GM23338 (cell line): ENCODE data around the gene REV3L. TPM values are rescaled to one million over a fixed set of nuclear protein-coding genes. Genes with fewer than 3 reads are reported as not detected.

ENCODE experiments used
- ATAC-seq: fragments of 200-7000 bp; cut with Tn5 transposase; 3 replicates; pipeline ENCODE4 v1.9.1; 2020
- DNase-seq: peaks from one replicate; pipeline ENCODE4 v3.0.0-alpha.2; 2015; ENCODE audit warnings: low spot score
- H2AFZ ChIP-seq: fragments of 200-600 bp; sonication (generic); 2 replicates; pipeline ENCODE4 v1.8.0; 2016; ENCODE audit warnings: antibody characterized with exemption, mild to moderate bottlenecking, moderate library complexity
- H3F3A ChIP-seq: fragments of 200-600 bp; sonication (generic); replicated peaks from 2 replicates; pipeline ENCODE4 v1.8.0; 2017; ENCODE audit warnings: antibody characterized with exemption, mixed run types, low read depth
- H3K27ac ChIP-seq: fragments of 200-600 bp; sonication (generic); 2 replicates; pipeline ENCODE4 v1.6.1; 2016; ENCODE audit warnings: low read depth
- H3K27me3 ChIP-seq: fragments of 200-600 bp; sonication (generic); 2 replicates; pipeline ENCODE4 v1.8.0; 2016; ENCODE audit warnings: mild to moderate bottlenecking, mixed run types, moderate library complexity; ENCODE audit not compliant: insufficient read depth
- H3K36me3 ChIP-seq: fragments of 200-600 bp; sonication (generic); 2 replicates; pipeline ENCODE4 v1.8.0; 2016; ENCODE audit warnings: mild to moderate bottlenecking; ENCODE audit not compliant: insufficient read depth
- H3K4me1 ChIP-seq: fragments of 200-600 bp; sonication (generic); 2 replicates; pipeline ENCODE4 v1.8.0; 2016; ENCODE audit warnings: mild to moderate bottlenecking, moderate library complexity; ENCODE audit not compliant: insufficient read depth
- H3K4me2 ChIP-seq: fragments of 200-600 bp; sonication (generic); 2 replicates; pipeline ENCODE4 v1.7.1; 2017; ENCODE audit warnings: mixed run types
- H3K4me3 ChIP-seq: fragments of 200-600 bp; sonication (generic); 2 replicates; pipeline ENCODE4 v1.6.1; 2016; ENCODE audit warnings: mixed run types
- H3K79me2 ChIP-seq: fragments of 200-600 bp; sonication (generic); replicated peaks from 2 replicates; pipeline ENCODE4 v1.8.0; 2017; ENCODE audit warnings: mild to moderate bottlenecking; ENCODE audit not compliant: insufficient read depth
- H3K9me2 ChIP-seq: fragments of 200-600 bp; sonication (generic); 2 replicates; pipeline ENCODE4 v1.8.0; 2017; ENCODE audit not compliant: insufficient read depth
- H4K20me1 ChIP-seq: fragments of 200-600 bp; sonication (generic); replicated peaks from 2 replicates; pipeline ENCODE4 v1.8.0; 2017; ENCODE audit warnings: mild to moderate bottlenecking; ENCODE audit not compliant: insufficient read depth
- H3K27ac Mint-ChIP-seq: 2 replicates; pipeline ENCODE4 v1.8.0; 2020; ENCODE audit warnings: inconsistent platforms, mild to moderate bottlenecking, moderate library complexity, mixed read lengths
- H3K27me3 Mint-ChIP-seq: 3 replicates; pipeline ENCODE4 v1.8.0; 2022; ENCODE audit warnings: low read depth, mild to moderate bottlenecking, moderate library complexity, mixed read lengths, inconsistent platforms; ENCODE audit not compliant: insufficient read depth, poor library complexity
- H3K36me3 Mint-ChIP-seq: 3 replicates; pipeline ENCODE4 v1.8.0; 2021; ENCODE audit warnings: low read depth, mild to moderate bottlenecking, inconsistent platforms, moderate library complexity, mixed read lengths
- H3K4me1 Mint-ChIP-seq: 3 replicates; pipeline ENCODE4 v1.8.0; 2020; ENCODE audit warnings: mild to moderate bottlenecking, inconsistent platforms, mixed read lengths
- H3K4me3 Mint-ChIP-seq: 3 replicates; pipeline ENCODE4 v1.8.0; 2021; ENCODE audit warnings: moderate library complexity, mild to moderate bottlenecking, inconsistent platforms, mixed read lengths
- H3K9me3 Mint-ChIP-seq: 3 replicates; pipeline ENCODE4 v1.8.0; 2020; ENCODE audit warnings: moderate library complexity, mild to moderate bottlenecking, inconsistent platforms, mixed read lengths
- CREB1 ChIP-seq: fragments of 250-450 bp; sonication (Bioruptor Pico); IDR thresholded peaks from 2 replicates; pipeline ENCODE4 v1.5.0; 2020; ENCODE audit warnings: low read depth, mild to moderate bottlenecking, moderate library complexity
- ETS1 ChIP-seq: IDR thresholded peaks from 2 replicates; pipeline ENCODE4 v1.6.1; 2016; ENCODE audit warnings: antibody characterized with exemption
- EZH2phosphoT487 ChIP-seq: fragments of 200-600 bp; sonication (generic); IDR thresholded peaks from one replicate; pipeline ENCODE4 v1.8.1; 2018; ENCODE audit warnings: antibody characterized with exemption; ENCODE audit not compliant: unreplicated experiment
- NANOG ChIP-seq: IDR thresholded peaks from 2 replicates; pipeline ENCODE4 v1.6.1; 2016; ENCODE audit warnings: antibody characterized with exemption, borderline replicate concordance
- POLR2AphosphoS5 ChIP-seq: IDR thresholded peaks from 2 replicates; pipeline ENCODE4 v1.6.1; 2016; ENCODE audit warnings: antibody characterized with exemption, low read depth
- ZNF114 ChIP-seq: fragments of 250-450 bp; sonication (Bioruptor Pico); IDR thresholded peaks from 2 replicates; pipeline ENCODE4 v1.5.0; 2020; ENCODE audit warnings: mild to moderate bottlenecking, moderate library complexity
- ZNF331 ChIP-seq: fragments of 250-450 bp; sonication (Bioruptor Pico); IDR thresholded peaks from 2 replicates; pipeline ENCODE4 v1.5.0; 2020; ENCODE audit warnings: low read depth, mild to moderate bottlenecking, moderate library complexity
- polyA plus RNA-seq: library from polyadenylated mRNA; unstranded; fragments of >200 nt; fragmentation: Nextera tagmentation; extraction: Ambion mirVana; gene quantifications from 2 replicates; pipeline ENCODE4 v1.2.1, GENCODE V29; 2016
- total RNA-seq: library from RNA; depleted of rRNA; stranded (reverse); fragments of >200 nt; shearing (Covaris generic); gene quantifications from 2 replicates; pipeline ENCODE4 v1.2.3, GENCODE V29; 2014
- TF ChIP-seq, protein P1 (sequence below): fragments of 250-450 bp; sonication (Bioruptor Pico); IDR thresholded peaks from 2 replicates; pipeline ENCODE4 v1.5.0; 2020; ENCODE audit warnings: mild to moderate bottlenecking, moderate library complexity
- TF ChIP-seq, protein P2 (sequence below), 2 experiments: fragments of 200-600 bp in 1 of 2; sonication (generic) in 1 of 2; conservative IDR thresholded peaks; 2 replicates each; pipeline versions ENCODE4 v1.5.1 to v1.6.1; 2016 to 2017; ENCODE audit warnings: antibody characterized with exemption in 2 of 2, low read depth in 2 of 2, mild to moderate bottlenecking in 2 of 2, moderate library complexity in 1 of 2
- TF ChIP-seq, protein P3 (sequence below): IDR thresholded peaks from one replicate; pipeline ENCODE4 v1.6.1; 2018; ENCODE audit warnings: antibody characterized with exemption; ENCODE audit not compliant: unreplicated experiment

Gene REV3L
- total and polyA plus RNA-seq, 2 experiments from 2014 or later: 8.3 to 13.1 TPM

DNA sequence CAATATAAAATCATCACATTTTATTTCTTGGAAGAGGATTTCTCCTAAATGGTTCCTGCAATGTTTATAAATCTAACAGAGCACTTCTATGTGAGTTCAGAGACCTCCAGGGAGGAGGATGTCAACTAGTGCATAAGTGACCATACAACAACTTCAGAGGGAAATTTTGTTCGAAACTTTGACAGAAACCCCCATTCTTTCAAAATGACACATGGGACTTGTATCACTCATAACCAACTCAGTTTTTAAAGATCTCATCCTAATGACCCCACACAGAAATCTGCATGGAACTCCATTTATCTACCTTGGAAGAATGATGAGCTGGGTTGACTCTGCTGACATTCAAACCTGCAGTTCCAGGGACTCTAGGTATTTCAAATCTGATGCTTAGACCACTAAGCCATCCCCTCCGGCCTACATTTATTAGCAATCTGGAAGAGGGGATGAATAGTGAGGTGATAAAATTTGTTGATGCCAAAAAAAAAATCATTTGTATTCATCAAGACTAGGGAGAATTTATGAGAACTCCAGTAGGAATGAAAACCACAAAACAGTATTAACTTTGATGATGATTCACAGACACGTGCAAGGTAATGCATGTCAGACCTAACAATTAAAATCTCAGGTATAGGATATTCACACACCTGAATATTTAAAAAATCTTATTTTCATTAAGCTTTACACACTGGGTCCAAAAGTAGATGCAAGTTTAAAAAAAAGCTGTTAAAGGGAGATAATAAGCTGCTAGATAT lies 153.0 kb downstream of the REV3L start (continued):
- no peak for TF ChIP-seq ETS1
- no peak for TF ChIP-seq EZH2phosphoT487
- TF ChIP-seq CREB1 (CRISPR knock-in tag): no peak

DNA sequence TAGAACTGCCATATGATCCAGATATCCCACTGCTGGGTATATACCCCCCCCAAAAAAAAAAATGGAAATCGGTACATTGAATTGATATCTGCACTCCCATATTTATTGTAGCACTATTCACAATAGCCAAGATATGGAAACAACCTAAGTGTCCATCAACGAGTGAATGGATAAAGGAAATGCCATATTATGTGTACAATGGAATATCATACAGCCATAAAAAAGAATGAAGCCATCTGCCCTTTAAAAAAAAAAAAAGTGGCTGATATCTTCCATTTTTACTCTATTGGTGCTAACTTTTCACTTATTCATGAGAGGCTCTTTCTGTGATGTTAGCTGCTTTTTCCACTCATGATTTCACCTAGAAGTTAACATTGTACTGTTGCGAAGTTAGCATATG lies 156.5 kb downstream of the REV3L start:
- Histone ChIP-seq H3K36me3 (no peaks in the 10 kb centered on the region), H3K9me2 (no peaks in the 10 kb centered on the region), H3K27ac (no peak overlapping the region), H3K4me2 (no peak overlapping the region), H3F3A (no peaks in the 10 kb centered on the region), H3K79me2 (no peaks in the 10 kb centered on the region), H3K4me1 (no peaks in the 10 kb centered on the region), H3K4me3 (no peak overlapping the region), H2AFZ (no peak overlapping the region), H4K20me1 (no peaks in the 10 kb centered on the region), H3K27me3 (no peaks in the 10 kb centered on the region)
- Mint-ChIP-seq H3K4me3 (no peak overlapping the region), H3K4me1 (no peaks in the 10 kb centered on the region), H3K36me3 (peaks cover 3% of the 10 kb centered on the region; the same call in 1 of the 3 replicates), H3K27me3 (no peaks in the 10 kb centered on the region), H3K9me3 (no peaks in the 10 kb centered on the region), H3K27ac (no peak overlapping the region)
- ATAC-seq (no peak), DNase-seq (no peak)
- TF ChIP-seq ETS1: no peak
- TF ChIP-seq, protein P1, sequence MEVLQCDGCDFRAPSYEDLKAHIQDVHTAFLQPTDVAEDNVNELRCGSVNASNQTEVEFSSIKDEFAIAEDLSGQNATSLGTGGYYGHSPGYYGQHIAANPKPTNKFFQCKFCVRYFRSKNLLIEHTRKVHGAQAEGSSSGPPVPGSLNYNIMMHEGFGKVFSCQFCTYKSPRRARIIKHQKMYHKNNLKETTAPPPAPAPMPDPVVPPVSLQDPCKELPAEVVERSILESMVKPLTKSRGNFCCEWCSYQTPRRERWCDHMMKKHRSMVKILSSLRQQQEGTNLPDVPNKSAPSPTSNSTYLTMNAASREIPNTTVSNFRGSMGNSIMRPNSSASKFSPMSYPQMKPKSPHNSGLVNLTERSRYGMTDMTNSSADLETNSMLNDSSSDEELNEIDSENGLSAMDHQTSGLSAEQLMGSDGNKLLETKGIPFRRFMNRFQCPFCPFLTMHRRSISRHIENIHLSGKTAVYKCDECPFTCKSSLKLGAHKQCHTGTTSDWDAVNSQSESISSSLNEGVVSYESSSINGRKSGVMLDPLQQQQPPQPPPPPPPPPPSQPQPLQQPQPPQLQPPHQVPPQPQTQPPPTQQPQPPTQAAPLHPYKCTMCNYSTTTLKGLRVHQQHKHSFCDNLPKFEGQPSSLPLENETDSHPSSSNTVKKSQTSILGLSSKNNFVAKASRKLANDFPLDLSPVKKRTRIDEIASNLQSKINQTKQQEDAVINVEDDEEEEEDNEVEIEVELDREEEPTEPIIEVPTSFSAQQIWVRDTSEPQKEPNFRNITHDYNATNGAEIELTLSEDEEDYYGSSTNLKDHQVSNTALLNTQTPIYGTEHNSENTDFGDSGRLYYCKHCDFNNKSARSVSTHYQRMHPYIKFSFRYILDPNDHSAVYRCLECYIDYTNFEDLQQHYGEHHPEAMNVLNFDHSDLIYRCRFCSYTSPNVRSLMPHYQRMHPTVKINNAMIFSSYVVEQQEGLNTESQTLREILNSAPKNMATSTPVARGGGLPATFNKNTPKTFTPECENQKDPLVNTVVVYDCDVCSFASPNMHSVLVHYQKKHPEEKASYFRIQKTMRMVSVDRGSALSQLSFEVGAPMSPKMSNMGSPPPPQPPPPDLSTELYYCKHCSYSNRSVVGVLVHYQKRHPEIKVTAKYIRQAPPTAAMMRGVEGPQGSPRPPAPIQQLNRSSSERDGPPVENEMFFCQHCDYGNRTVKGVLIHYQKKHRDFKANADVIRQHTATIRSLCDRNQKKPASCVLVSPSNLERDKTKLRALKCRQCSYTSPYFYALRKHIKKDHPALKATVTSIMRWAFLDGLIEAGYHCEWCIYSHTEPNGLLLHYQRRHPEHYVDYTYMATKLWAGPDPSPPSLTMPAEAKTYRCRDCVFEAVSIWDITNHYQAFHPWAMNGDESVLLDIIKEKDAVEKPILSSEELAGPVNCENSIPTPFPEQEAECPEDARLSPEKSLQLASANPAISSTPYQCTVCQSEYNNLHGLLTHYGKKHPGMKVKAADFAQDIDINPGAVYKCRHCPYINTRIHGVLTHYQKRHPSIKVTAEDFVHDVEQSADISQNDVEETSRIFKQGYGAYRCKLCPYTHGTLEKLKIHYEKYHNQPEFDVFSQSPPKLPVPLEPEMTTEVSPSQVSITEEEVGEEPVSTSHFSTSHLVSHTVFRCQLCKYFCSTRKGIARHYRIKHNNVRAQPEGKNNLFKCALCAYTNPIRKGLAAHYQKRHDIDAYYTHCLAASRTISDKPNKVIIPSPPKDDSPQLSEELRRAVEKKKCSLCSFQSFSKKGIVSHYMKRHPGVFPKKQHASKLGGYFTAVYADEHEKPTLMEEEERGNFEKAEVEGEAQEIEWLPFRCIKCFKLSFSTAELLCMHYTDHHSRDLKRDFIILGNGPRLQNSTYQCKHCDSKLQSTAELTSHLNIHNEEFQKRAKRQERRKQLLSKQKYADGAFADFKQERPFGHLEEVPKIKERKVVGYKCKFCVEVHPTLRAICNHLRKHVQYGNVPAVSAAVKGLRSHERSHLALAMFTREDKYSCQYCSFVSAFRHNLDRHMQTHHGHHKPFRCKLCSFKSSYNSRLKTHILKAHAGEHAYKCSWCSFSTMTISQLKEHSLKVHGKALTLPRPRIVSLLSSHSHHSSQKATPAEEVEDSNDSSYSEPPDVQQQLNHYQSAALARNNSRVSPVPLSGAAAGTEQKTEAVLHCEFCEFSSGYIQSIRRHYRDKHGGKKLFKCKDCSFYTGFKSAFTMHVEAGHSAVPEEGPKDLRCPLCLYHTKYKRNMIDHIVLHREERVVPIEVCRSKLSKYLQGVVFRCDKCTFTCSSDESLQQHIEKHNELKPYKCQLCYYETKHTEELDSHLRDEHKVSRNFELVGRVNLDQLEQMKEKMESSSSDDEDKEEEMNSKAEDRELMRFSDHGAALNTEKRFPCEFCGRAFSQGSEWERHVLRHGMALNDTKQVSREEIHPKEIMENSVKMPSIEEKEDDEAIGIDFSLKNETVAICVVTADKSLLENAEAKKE: no peak
- no peak for TF ChIP-seq CREB1 (CRISPR knock-in tag)
- TF ChIP-seq, protein P2, sequence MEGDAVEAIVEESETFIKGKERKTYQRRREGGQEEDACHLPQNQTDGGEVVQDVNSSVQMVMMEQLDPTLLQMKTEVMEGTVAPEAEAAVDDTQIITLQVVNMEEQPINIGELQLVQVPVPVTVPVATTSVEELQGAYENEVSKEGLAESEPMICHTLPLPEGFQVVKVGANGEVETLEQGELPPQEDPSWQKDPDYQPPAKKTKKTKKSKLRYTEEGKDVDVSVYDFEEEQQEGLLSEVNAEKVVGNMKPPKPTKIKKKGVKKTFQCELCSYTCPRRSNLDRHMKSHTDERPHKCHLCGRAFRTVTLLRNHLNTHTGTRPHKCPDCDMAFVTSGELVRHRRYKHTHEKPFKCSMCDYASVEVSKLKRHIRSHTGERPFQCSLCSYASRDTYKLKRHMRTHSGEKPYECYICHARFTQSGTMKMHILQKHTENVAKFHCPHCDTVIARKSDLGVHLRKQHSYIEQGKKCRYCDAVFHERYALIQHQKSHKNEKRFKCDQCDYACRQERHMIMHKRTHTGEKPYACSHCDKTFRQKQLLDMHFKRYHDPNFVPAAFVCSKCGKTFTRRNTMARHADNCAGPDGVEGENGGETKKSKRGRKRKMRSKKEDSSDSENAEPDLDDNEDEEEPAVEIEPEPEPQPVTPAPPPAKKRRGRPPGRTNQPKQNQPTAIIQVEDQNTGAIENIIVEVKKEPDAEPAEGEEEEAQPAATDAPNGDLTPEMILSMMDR (conservative IDR thresholded peaks at IDR 0.05; ENCODE audit: low read depth in 2 of 2): no peak
- TF ChIP-seq, protein P3, sequence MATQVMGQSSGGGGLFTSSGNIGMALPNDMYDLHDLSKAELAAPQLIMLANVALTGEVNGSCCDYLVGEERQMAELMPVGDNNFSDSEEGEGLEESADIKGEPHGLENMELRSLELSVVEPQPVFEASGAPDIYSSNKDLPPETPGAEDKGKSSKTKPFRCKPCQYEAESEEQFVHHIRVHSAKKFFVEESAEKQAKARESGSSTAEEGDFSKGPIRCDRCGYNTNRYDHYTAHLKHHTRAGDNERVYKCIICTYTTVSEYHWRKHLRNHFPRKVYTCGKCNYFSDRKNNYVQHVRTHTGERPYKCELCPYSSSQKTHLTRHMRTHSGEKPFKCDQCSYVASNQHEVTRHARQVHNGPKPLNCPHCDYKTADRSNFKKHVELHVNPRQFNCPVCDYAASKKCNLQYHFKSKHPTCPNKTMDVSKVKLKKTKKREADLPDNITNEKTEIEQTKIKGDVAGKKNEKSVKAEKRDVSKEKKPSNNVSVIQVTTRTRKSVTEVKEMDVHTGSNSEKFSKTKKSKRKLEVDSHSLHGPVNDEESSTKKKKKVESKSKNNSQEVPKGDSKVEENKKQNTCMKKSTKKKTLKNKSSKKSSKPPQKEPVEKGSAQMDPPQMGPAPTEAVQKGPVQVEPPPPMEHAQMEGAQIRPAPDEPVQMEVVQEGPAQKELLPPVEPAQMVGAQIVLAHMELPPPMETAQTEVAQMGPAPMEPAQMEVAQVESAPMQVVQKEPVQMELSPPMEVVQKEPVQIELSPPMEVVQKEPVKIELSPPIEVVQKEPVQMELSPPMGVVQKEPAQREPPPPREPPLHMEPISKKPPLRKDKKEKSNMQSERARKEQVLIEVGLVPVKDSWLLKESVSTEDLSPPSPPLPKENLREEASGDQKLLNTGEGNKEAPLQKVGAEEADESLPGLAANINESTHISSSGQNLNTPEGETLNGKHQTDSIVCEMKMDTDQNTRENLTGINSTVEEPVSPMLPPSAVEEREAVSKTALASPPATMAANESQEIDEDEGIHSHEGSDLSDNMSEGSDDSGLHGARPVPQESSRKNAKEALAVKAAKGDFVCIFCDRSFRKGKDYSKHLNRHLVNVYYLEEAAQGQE: no peak
- TF ChIP-seq POLR2AphosphoS5: no peak
- no peak for TF ChIP-seq ZNF114 (CRISPR knock-in tag)
- TF ChIP-seq ZNF331 (CRISPR knock-in tag): no peak
- TF ChIP-seq NANOG: no peak
- TF ChIP-seq EZH2phosphoT487: no peak
